HAP-1 (cell line): Measurements from ENCODE around the gene DNAH14.
"Not testable (repeated sequence)": the region's sequence is repeated elsewhere in the genome, so short reads cannot be mapped to it uniquely, and the experiment has no call there.

Experiments
- DNase-seq, 2 experiments: peaks; one replicate each; pipeline ENCODE4 v3.0.0-alpha.2; 2016 to 2020; ENCODE audit warnings: low spot score in 2 of 2
- H3K27me3 ChIP-seq: fragments of 250-450 bp; sonication (Bioruptor Pico); 2 replicates; pipeline ENCODE4 v1.5.1; 2020; ENCODE audit warnings: low read depth, mild to moderate bottlenecking, moderate library complexity
- H3K36me3 ChIP-seq: fragments of 250-450 bp; sonication (Bioruptor Pico); replicated peaks from 2 replicates; pipeline ENCODE4 v1.5.1; 2020; ENCODE audit warnings: mild to moderate bottlenecking
- H3K4me1 ChIP-seq: fragments of 250-450 bp; sonication (Bioruptor Pico); 2 replicates; pipeline ENCODE4 v1.5.1; 2020; ENCODE audit warnings: mild to moderate bottlenecking
- H3K4me3 ChIP-seq: fragments of 250-450 bp; sonication (Bioruptor Pico); 2 replicates; pipeline ENCODE4 v1.5.1; 2020; ENCODE audit warnings: mild to moderate bottlenecking, moderate library complexity
- H3K9me3 ChIP-seq: fragments of 250-450 bp; sonication (Bioruptor Pico); 2 replicates; pipeline ENCODE4 v1.5.1; 2020; ENCODE audit warnings: mild to moderate bottlenecking, moderate library complexity
- in situ Hi-C: fragments of 300-500 bp; cut with MboI; formaldehyde crosslinking; loops from 3 replicates; pipeline ENCODE4 v1.14.3; 2020; ENCODE audit warnings: low sequenced_read_pairs, inconsistent platforms, mixed read lengths

The DNAH14 gene

GRCh38 chr1:225368036-225368552, 438.6 kb downstream of the DNAH14 start:
- H3K4me1 ChIP-seq: peaks cover 18% of the 10 kb centered on the region
- no peaks in the 10 kb centered on the region for H3K9me3 ChIP-seq
- in situ Hi-C loops: no loop called here
- H3K36me3 ChIP-seq: no peaks in the 10 kb centered on the region
- no peak overlapping the region for H3K4me3 ChIP-seq
- no peak for DNase-seq
- peaks cover 6% of the 10 kb centered on the region for H3K27me3 ChIP-seq

DNA sequence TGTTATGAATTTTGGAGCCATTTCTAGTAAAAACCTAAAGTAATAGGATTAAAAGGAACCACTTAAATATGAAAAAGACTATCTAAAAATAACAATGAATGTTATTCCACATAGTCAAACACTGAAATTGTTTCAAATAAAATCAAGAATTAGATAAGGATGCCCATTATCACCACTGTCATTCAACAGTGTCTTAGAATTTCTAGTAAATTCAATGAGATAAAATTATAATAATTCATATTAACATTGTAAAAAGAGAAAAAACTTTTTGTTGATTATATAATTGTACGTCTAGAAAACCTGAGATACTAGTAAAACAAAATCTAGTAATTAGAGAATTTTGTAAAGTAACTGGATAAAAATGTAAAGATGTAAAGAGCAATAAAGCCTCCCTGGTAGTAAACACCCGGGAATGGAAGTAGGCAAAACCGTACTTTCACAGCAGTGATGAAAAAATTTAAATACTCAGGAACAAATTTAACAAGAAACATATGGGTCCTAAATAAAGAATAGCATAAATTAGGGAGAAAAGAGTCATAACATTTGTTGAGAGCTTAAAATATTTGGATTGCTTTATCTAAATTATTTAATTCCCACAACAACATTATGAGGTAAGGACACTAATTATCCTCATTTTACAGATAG, 442.0 kb downstream of the DNAH14 start:
- DNase-seq: peak in 1 of 2 experiments; percentile 18

GRCh38 chr1:225373155-225373554, 443.7 kb downstream of the DNAH14 start:
- Histone ChIP-seq H3K9me3 (no peaks in the 10 kb centered on the region), H3K36me3 (no peaks in the 10 kb centered on the region), H3K4me3 (no peak overlapping the region), H3K27me3 (peaks cover 6% of the 10 kb centered on the region; the same call in 1 of the 2 replicates), H3K4me1 (peaks cover 18% of the 10 kb centered on the region)
- no peak for DNase-seq
- in situ Hi-C loops: no loop called here

More for the DNA sequence above, 442.0 kb downstream of the DNAH14 start:
- Histone ChIP-seq H3K27me3 (peaks cover 6% of the 10 kb centered on the region; the same call in 1 of the 2 replicates), H3K36me3 (no peaks in the 10 kb centered on the region), H3K4me1 (peaks cover 18% of the 10 kb centered on the region), H3K9me3 (no peaks in the 10 kb centered on the region), H3K4me3 (no peak overlapping the region)
- in situ Hi-C loops: no loop called here

DNA sequence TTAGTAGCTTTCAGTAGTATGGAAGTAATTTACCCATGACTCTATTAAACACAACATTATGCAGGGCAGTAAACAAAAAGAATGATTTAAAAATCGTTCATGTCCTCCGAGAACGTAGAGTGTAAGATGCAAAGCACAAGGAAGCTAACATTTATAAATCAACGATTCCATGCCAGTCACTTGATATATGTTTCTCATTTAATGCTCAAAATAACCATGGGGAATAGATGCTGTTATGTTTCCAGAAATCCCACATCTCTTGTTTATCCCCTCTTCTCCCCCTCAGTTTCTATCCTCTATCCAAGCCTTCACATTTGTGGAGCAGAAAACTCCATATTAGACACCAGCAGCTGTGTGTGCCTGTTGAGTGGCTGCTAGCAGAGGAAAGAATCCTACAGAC, 445.5 kb downstream of the DNAH14 start:
- H3K36me3 ChIP-seq: no peaks in the 10 kb centered on the region
- peaks cover 23% of the 10 kb centered on the region for H3K4me1 ChIP-seq
- peaks cover 6% of the 10 kb centered on the region; the same call in 1 of the 2 replicates for H3K27me3 ChIP-seq
- in situ Hi-C loops: no loop called here
- no peak for DNase-seq
- no peaks in the 10 kb centered on the region for H3K9me3 ChIP-seq
- H3K4me3 ChIP-seq: no peak overlapping the region

GRCh38 chr1:225378880-225379279, 449.4 kb downstream of the DNAH14 start:
- in situ Hi-C loops: no loop called here
- H3K36me3 ChIP-seq: no peaks in the 10 kb centered on the region
- H3K4me1 ChIP-seq: peaks cover 6% of the 10 kb centered on the region
- H3K27me3 ChIP-seq: no peaks in the 10 kb centered on the region
- H3K9me3 ChIP-seq: no peaks in the 10 kb centered on the region
- peak; percentile 85 to 90 for DNase-seq
- H3K4me3 ChIP-seq: no peak overlapping the region

DNA sequence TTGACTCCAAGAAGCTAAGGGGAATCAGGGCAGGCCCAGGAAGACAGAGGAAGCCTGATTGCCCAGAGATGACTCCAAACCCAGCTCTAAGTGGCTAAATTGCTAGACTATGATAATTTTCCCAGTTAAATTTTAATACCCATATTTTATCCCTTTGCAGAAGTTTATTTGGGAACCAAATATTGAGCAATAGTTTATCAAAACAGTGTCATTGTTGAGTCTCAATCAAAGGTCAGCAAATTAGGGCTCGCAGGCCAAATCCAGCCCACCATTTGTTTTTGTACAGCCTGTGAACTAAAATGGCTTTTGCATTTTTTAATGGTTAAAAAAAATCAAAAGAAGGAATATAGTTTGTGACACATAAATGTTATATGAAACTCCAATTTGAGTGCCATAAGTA, 451.2 kb downstream of the DNAH14 start:
- Histone ChIP-seq H3K36me3 (no peaks in the 10 kb centered on the region), H3K27me3 (no peaks in the 10 kb centered on the region), H3K4me3 (no peak overlapping the region), H3K9me3 (no peaks in the 10 kb centered on the region), H3K4me1 (peaks cover 6% of the 10 kb centered on the region)
- in situ Hi-C loops: no loop called here
- no peak for DNase-seq

DNA sequence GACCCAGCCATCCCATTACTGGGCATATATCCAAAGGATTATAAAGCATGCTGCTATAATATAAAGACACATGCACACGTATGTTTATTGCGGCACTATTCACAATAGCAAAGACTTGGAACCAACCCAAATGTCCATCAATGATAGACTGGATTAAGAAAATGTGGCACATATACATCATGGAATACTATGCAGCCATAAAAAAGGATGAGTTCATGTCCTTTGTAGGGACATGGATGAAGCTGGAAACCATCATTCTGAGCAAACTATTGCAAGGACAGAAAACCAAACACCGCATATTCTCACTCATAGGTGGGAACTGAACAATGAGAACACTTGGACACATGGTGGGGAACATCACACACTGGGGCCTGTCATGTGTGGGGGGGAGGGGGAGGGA, 457.4 kb downstream of the DNAH14 start:
- H3K36me3 ChIP-seq, H3K4me1 ChIP-seq, H3K4me3 ChIP-seq, H3K27me3 ChIP-seq, DNase-seq, in situ Hi-C loops, H3K9me3 ChIP-seq: not testable (repeated sequence)

- no peaks in the 10 kb centered on the region for H3K9me3 ChIP-seq
- no peak overlapping the region for H3K4me3 ChIP-seq
- no peaks in the 10 kb centered on the region for H3K27me3 ChIP-seq
- no peak for DNase-seq
- H3K4me1 ChIP-seq: no peaks in the 10 kb centered on the region
- H3K36me3 ChIP-seq: no peaks in the 10 kb centered on the region
- in situ Hi-C loops: no loop called here
Observed at GRCh38 chr1:225388372-225388771, 458.9 kb downstream of the DNAH14 start.

DNA sequence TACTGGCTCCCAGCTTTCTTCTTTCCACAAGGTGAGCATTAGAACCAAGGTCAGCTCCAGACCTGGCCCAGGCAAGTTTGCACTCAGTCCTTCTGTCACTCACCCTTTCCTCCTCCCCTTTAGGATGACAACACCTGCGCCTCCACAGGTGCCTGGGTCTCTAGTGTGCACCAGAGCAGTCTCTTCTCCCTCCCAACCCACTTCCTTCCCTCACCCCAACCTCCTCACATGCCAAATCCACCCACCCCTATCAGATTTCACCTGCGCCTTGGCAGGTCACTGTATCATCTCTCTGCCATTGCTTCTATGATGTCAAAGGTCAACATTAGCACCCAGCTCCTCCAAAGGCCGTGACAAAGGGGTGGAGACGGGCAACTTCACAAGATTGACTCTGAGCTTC, 460.4 kb downstream of the DNAH14 start:
- DNase-seq: no peak
- H3K27me3 ChIP-seq: no peaks in the 10 kb centered on the region
- in situ Hi-C loops: no loop called here

DNA sequence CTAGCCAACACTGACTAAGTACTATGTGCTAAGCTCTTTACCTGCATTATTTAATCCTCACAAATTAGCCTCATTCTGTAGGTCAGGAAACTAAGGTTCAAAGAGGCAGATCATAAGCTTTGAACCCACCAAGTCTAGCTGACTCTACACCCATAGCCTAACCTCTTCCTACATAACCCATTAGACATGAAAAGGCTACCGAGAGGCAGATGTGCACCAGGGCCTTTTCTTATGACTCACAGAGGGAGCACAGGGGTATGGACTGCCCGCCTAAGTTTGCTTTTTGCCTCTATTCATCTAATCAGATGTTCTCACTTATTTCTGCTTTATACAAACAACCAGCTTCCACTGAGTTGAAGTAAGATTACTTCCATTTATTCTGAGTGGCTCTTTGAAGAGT, 466.9 kb downstream of the DNAH14 start:
- H3K9me3 ChIP-seq: no peaks in the 10 kb centered on the region
- no peak for DNase-seq
- no peak overlapping the region for H3K4me3 ChIP-seq
- peaks cover 6% of the 10 kb centered on the region for H3K4me1 ChIP-seq
- H3K36me3 ChIP-seq: peaks cover 16% of the 10 kb centered on the region
- in situ Hi-C loops: no loop called here
- no peaks in the 10 kb centered on the region; the same call in 1 of the 2 replicates for H3K27me3 ChIP-seq

More for the DNA sequence above, 460.4 kb downstream of the DNAH14 start:
- no peaks in the 10 kb centered on the region for H3K4me1 ChIP-seq
- no peak overlapping the region for H3K4me3 ChIP-seq
- H3K36me3 ChIP-seq: no peaks in the 10 kb centered on the region
- no peaks in the 10 kb centered on the region for H3K9me3 ChIP-seq

GRCh38 chr1:225400968-225401367, 471.5 kb downstream of the DNAH14 start:
- H3K36me3 ChIP-seq: peaks cover 55% of the 10 kb centered on the region
- DNase-seq: no peak
- no peak overlapping the region for H3K4me3 ChIP-seq
- no peaks in the 10 kb centered on the region for H3K9me3 ChIP-seq
- in situ Hi-C loops: no loop called here
- peaks cover 11% of the 10 kb centered on the region for H3K4me1 ChIP-seq
- no peaks in the 10 kb centered on the region; the same call in 1 of the 2 replicates for H3K27me3 ChIP-seq

DNA sequence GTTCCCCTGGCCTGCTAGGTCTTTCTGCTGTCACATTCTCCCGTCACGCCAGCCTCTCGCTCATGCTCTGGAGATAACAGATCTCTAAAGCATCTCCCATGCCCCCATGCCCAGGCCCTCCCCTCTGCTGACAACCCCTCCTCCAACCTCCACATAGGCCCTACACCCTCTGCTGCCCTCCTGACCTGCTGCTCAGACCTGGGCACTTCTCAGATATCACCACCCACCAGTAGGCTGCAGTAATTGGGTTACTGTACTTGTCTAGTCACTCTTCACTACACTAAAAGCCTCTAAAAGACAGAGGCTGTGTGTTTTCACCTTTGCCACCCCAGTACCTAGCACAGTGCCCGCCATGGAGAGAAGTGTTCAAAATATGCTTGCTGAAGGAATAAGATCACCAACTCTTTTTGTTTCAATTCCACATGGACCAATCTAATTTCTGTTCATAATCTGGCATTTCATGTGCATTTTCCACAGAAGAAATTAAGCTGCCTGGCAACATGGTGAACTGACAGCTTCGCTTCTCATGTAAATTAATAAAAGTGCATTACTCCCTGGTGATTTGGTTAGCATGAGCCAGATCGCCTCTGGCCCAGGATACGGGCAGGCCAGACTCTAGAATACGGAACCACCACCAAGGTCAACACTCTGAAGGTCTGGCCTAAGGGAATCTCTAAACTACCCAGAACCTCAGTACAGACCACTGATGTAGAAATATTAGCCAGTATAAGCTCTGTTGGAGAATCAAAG, 477.7 kb downstream of the DNAH14 start:
- no peaks in the 10 kb centered on the region for H3K9me3 ChIP-seq
- peaks cover 4% of the 10 kb centered on the region for H3K4me1 ChIP-seq
- no peak for DNase-seq
- no peaks in the 10 kb centered on the region for H3K27me3 ChIP-seq
- in situ Hi-C loops: no loop called here
- no peak overlapping the region for H3K4me3 ChIP-seq
- H3K36me3 ChIP-seq: peaks cover 79% of the 10 kb centered on the region

GRCh38 chr1:225407755-225408154, 478.3 kb downstream of the DNAH14 start:
- Histone ChIP-seq H3K4me1 (peaks cover 4% of the 10 kb centered on the region), H3K27me3 (no peaks in the 10 kb centered on the region), H3K9me3 (no peaks in the 10 kb centered on the region), H3K36me3 (peaks cover 79% of the 10 kb centered on the region), H3K4me3 (no peak overlapping the region)
- in situ Hi-C loops: no loop called here
- no peak for DNase-seq

DNA sequence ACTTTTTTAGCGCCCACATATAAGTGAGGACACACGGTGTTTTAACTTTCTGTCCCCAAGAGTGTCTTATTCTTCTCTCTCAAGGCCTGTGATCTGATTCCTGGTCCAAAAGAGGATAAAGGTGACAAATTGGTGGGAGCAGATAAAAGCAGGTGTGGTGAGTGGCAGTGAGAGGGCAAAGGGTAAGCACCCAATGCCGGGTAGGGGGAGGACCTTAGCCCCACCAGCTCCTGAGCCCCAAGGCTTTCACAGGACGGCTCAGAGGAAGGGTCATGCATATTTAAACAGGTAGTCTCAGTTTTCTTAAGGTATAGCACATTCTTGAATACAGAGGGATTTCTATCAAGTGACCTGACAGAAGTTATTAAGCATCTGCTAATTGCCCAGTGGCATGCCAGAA, 478.8 kb downstream of the DNAH14 start:
- Histone ChIP-seq H3K27me3 (no peaks in the 10 kb centered on the region), H3K9me3 (no peaks in the 10 kb centered on the region), H3K4me1 (peaks cover 2% of the 10 kb centered on the region), H3K36me3 (peaks cover 79% of the 10 kb centered on the region), H3K4me3 (no peak overlapping the region)
- in situ Hi-C loops: no loop called here
- no peak for DNase-seq
